ENCODE measurements around the gene NQO1. TPM values are rescaled to one million over a fixed set of nuclear protein-coding genes. Genes with fewer than 3 reads are reported as not detected.

NQO1 gene
- total and polyA plus RNA-seq, 9 of the 15 experiments (the other 6 are each of a cell fraction or from before 2014, with no cell fraction given): 96.7 to 198 (median 122) TPM

GRCh38 chr16:69754469-69755310 lies 28.3 kb upstream of the NQO1 start, which contains the start of gene NOB1:
NOB1 (minus strand) TSS chr16:69754926; CDS start chr16:69754910, 16 bp downstream.
- peak within 1 kb of the TSS; percentile 97 to 99 for H3K9ac ChIP-seq (ENCODE audit: insufficient read depth in 1 of 2, low read depth in 2 of 2, low read length in 2 of 2)
- CTCF ChIA-PET (ENCODE audit: low intra/inter-chr PET ratio): interaction anchor here (1.0 to 1.8 kb wide), 3 partner anchors 45 to 359 kb away, joined by 7 to 29 read pairs (median 8); no protein-coding TSS in a partner anchor
- H3K9me3 ChIP-seq (replicated peaks; ENCODE audit: control insufficient read depth, insufficient read depth, low read depth, low read length): no peaks in the 10 kb centered on the region; the same call in 1 of the 2 replicates
- POLR2A ChIA-PET: interaction anchor here (0.5 to 4.0 kb wide), 13 partner anchors 8 to 50 kb away, joined by 3 to 56 read pairs (median 5); partner anchors contain the start of gene NQO1
- DNase-seq (ENCODE audit: extremely low read depth in 1 of 4, low spot score in 3 of 4) (peak; percentile 94 to 98 (median 95)), ATAC-seq (peak; percentile 97), FAIRE-seq (peak; percentile 89)
- no peaks in the 10 kb centered on the region for H3K27me3 ChIP-seq (ENCODE audit: control insufficient read depth in 2 of 2, insufficient read depth in 2 of 2, low read length in 2 of 2)
- H3K27ac ChIP-seq (ENCODE audit: extremely low read depth, low read depth, low read length): peak within 1 kb of the TSS; percentile 84
- H4K20me1 ChIP-seq (replicated peaks; ENCODE audit: control insufficient read depth, insufficient read depth, low read length): no peaks in the 10 kb centered on the region
- peak within 1 kb of the TSS; percentile 94 for H2AFZ ChIP-seq (ENCODE audit: low read depth, low read length)
- in situ Hi-C loops (cut with MboI): loop anchor here (5.0 kb wide), 1 partner anchor 42 kb away; no protein-coding TSS in a partner anchor
- WGBS (ENCODE audit: insufficient coverage, low coverage, missing lambda C conversion rate): 1% methylated on average over 54 of the region's 58 CpGs
- H3K4me1 ChIP-seq (replicated peaks in 1 of 2; ENCODE audit: control insufficient read depth in 2 of 2, insufficient read depth in 2 of 2, low read length in 2 of 2): peaks cover 5 to 14% of the 10 kb centered on the region in 2 experiments; a peak in 4 of 5 replicates
- peak within 1 kb of the TSS; percentile 98 for H3K4me2 ChIP-seq (ENCODE audit: insufficient read depth, low read length)
- no peaks in the 10 kb centered on the region for H3K9me1 ChIP-seq (ENCODE audit: control insufficient read depth, insufficient read depth, low read length)
- H3K79me2 ChIP-seq (ENCODE audit: control insufficient read depth, insufficient read depth, low read length): peaks cover 47% of the 10 kb centered on the region
- BruUV-seq (replicated peaks): TSS peak; percentile 57
- intact Hi-C loops (cut with micrococcal nuclease): loop anchor here (1.0 kb wide), 4 partner anchors 27 to 358 kb away; no protein-coding TSS in a partner anchor
- H3K36me3 ChIP-seq (ENCODE audit: control insufficient read depth, insufficient read depth, low read length): peaks cover 37% of the 10 kb centered on the region; the same call in 2 of the 3 replicates
- H3K4me3 ChIP-seq: peak within 1 kb of the TSS; percentile 95
- peak; percentile 84 for TF ChIP-seq HDAC2 (IDR thresholded peaks at IDR 0.05)
- TF ChIP-seq KAT7 (CRISPR knock-in tag; IDR thresholded peaks at IDR 0.05; ENCODE audit: borderline replicate concordance): peak; percentile 25; the same call in 1 of the 2 replicates
- TF ChIP-seq ZNF436 (CRISPR knock-in tag; IDR thresholded peaks at IDR 0.05): no peak
- TF ChIP-seq CTCF (IDR thresholded peaks at IDR 0.05 in 2 of 3, conservative IDR thresholded peaks at IDR 0.05 in 1 of 3; ENCODE audit: insufficient read depth in 2 of 3, low read depth in 1 of 3, low read length in 3 of 3): peak; percentile 96 to 98 (median 98)
- peak; percentile 93 for TF ChIP-seq SAP30 (IDR thresholded peaks at IDR 0.05; ENCODE audit: borderline replicate concordance, insufficient read depth, low read depth, low read length, poor library complexity, severe bottlenecking)
- peak; percentile 81 for TF ChIP-seq C11orf30 (IDR thresholded peaks at IDR 0.05; ENCODE audit: low read depth)
- no peak for TF ChIP-seq HMG20B (CRISPR knock-in tag; IDR thresholded peaks at IDR 0.05)
- TF ChIP-seq CEBPG (CRISPR knock-in tag; IDR thresholded peaks at IDR 0.05): peak; percentile 35
- no peak for TF ChIP-seq CEBPG (tag; conservative IDR thresholded peaks at IDR 0.05 in 1 of 2, IDR thresholded peaks at IDR 0.05 in 1 of 2)
- TF ChIP-seq ZBTB9 (CRISPR knock-in tag; IDR thresholded peaks at IDR 0.05): 0 out of 2 replicates have a peak, but pooled peaks have one; percentile 71
- TF ChIP-seq XRCC5 (IDR thresholded peaks at IDR 0.05; ENCODE audit: low read depth, low read length): no peak
- peak; percentile 53 for TF ChIP-seq NEUROD1 (IDR thresholded peaks at IDR 0.05; ENCODE audit: borderline replicate concordance, low read depth, low read length, partially characterized antibody)
- TF ChIP-seq SIN3A (IDR thresholded peaks at IDR 0.05; ENCODE audit: borderline replicate concordance in 2 of 2, control insufficient read depth in 1 of 2, low read depth in 2 of 2, low read length in 2 of 2): peak; percentile 79 to 85; a peak in 3 of 4 replicates
- TF ChIP-seq ZNF232 (CRISPR knock-in tag; IDR thresholded peaks at IDR 0.05): no peak
- TF ChIP-seq TAF1 (IDR thresholded peaks at IDR 0.05; ENCODE audit: control insufficient read depth, extremely low read depth, insufficient read depth, low read length, severe bottlenecking): peak; percentile 93

Data from K562 (cell line).